GM12892 (cell line): ENCODE data around the gene FGF12.

Experiments
- POLR2A ChIP-seq: IDR thresholded peaks from 2 replicates; pipeline ENCODE4 v1.6.1; 2011; ENCODE audit warnings: low read depth, low read length, control low read depth
- POLR2AphosphoS5 ChIP-seq: IDR thresholded peaks from 2 replicates; pipeline ENCODE4 v1.6.1; 2011; ENCODE audit warnings: low read depth, low read length, control low read depth
- TAF1 ChIP-seq: IDR thresholded peaks from 2 replicates; pipeline ENCODE4 v1.6.1; 2011; ENCODE audit warnings: low read depth, mild to moderate bottlenecking, control low read depth, low read length, borderline replicate concordance

GRCh38 chr3:192183109-192183508 is 544.2 kb downstream of the FGF12 start:
- TF ChIP-seq POLR2A (no peak), POLR2AphosphoS5 (no peak), TAF1 (no peak)
